T-helper 2 cell treated with Interferon-gamma antibody and Interleukin-4, amounts not matched to agents 5 μg/mL and 100 μg/mL, for 36 hours (primary cell): Measurements from ENCODE around the gene FUT2.

Source experiments
- DNase-seq: peaks from one replicate; pipeline ENCODE4 v3.0.0; 2021; ENCODE audit warnings: low spot score
- H3K27ac Mint-ChIP-seq: one replicate; pipeline ENCODE4 v1.8.0; 2021; ENCODE audit warnings: mild to moderate bottlenecking, mixed read lengths
- H3K27me3 Mint-ChIP-seq: one replicate; pipeline ENCODE4 v1.8.0; 2021; ENCODE audit warnings: low read depth, mixed read lengths
- H3K36me3 Mint-ChIP-seq: one replicate; pipeline ENCODE4 v1.8.0; 2021; ENCODE audit warnings: low read depth, mixed read lengths
- H3K4me1 Mint-ChIP-seq: one replicate; pipeline ENCODE4 v1.8.0; 2021; ENCODE audit warnings: low read depth, mixed read lengths
- H3K4me3 Mint-ChIP-seq: one replicate; pipeline ENCODE4 v1.8.0; 2022; ENCODE audit warnings: mild to moderate bottlenecking, moderate library complexity, mixed read lengths
- H3K9me3 Mint-ChIP-seq: one replicate; pipeline ENCODE4 v1.8.0; 2021; ENCODE audit warnings: mixed read lengths

The FUT2 gene

DNA sequence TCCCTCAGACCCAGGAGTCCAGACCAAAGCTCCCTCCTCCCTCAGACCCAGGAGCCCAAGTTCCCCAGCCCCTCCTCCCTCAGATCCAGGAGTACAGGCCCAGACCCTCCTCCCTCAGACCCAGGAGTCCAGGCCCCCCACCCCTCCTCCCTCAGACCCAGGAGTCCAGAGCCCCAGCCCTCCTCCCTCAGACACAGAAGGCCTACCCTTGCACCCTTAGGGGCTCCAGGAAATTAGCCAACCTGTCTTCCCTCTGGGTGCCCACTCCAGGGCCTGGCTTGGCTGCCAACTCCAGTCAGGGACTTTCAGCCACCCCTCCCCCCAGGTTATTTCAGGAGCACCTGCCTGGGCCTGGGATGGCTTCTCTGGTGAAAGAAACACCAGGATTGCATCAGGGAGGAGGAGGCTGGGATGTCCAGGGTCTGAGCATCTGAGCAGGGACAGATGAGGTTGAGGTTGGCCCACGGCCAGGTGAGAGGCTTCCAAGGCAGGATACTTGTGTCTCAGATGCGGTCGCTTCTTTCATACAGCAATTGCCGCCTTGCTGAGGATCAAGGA lies 59.4 kb downstream of the FUT2 start, which contains the start of gene FGF21:
Gene FGF21 (plus strand): TSS at position 441 of the 558 bp plus-strand sequence. CDS start 713 bp downstream, outside the sequence.
- Mint-ChIP-seq H3K4me1 (peaks cover 13% of the 10 kb centered on the region), H3K36me3 (no peaks in the 10 kb centered on the region), H3K4me3 (no peak within 1 kb of the TSS), H3K9me3 (no peaks in the 10 kb centered on the region), H3K27me3 (peaks cover 29% of the 10 kb centered on the region), H3K27ac (no peak within 1 kb of the TSS)
- DNase-seq, result no peak
